ENCODE results near the gene FKBP1A.

FKBP1A gene

DNA sequence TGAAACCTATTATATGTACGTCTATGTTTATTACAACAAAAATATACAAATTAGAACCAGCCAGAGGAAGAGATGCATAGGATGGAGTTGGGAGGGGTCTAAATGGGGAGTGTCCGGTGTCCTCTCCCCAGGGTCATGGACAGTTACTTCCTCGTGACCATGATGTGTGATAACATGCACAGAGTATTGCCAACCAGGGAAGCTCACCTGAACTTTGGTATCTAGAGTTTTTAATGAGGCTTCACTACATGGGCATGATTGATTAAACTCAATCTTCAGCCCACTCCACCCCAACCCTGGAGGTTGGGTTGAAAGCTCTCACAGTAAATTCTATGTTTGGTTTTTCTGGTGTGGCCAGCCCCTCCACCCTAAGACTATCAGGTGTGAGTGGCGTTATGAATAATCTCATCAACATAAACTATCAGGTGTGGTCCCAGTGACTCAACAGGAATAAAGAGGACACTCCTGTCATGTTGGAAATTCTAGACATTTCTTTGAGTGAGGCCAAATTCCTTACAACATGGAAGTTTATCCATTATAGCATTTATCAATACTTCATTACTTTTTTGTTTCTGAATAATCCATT, 36.4 kb upstream of the FKBP1A start:
- Histone ChIP-seq H3K27ac (ENCODE audit: low read length) (no peak overlapping the region), H3K4me2 (ENCODE audit: low read length) (no peak overlapping the region), H4K20me1 (ENCODE audit: insufficient read depth, low read length) (no peaks in the 10 kb centered on the region), H3K9ac (ENCODE audit: low read length) (no peak overlapping the region), H3K9me3 (ENCODE audit: insufficient read depth, low read length) (no peaks in the 10 kb centered on the region), H2AFZ (ENCODE audit: low read depth, low read length) (no peak overlapping the region), H3K36me3 (replicated peaks; ENCODE audit: low read depth, low read length) (no peaks in the 10 kb centered on the region), H3K27me3 (ENCODE audit: low read depth, low read length) (no peaks in the 10 kb centered on the region), H3K79me2 (ENCODE audit: low read length) (no peaks in the 10 kb centered on the region), H3K4me1 (ENCODE audit: low read length) (no peaks in the 10 kb centered on the region), H3K4me3 (ENCODE audit: low read length) (no peak overlapping the region)
- no peak for TF ChIP-seq EZH2phosphoT487 (IDR thresholded peaks at IDR 0.05; ENCODE audit: low read depth)
- TF ChIP-seq, protein P1, sequence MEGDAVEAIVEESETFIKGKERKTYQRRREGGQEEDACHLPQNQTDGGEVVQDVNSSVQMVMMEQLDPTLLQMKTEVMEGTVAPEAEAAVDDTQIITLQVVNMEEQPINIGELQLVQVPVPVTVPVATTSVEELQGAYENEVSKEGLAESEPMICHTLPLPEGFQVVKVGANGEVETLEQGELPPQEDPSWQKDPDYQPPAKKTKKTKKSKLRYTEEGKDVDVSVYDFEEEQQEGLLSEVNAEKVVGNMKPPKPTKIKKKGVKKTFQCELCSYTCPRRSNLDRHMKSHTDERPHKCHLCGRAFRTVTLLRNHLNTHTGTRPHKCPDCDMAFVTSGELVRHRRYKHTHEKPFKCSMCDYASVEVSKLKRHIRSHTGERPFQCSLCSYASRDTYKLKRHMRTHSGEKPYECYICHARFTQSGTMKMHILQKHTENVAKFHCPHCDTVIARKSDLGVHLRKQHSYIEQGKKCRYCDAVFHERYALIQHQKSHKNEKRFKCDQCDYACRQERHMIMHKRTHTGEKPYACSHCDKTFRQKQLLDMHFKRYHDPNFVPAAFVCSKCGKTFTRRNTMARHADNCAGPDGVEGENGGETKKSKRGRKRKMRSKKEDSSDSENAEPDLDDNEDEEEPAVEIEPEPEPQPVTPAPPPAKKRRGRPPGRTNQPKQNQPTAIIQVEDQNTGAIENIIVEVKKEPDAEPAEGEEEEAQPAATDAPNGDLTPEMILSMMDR (IDR thresholded peaks at IDR 0.05; ENCODE audit: low read depth, low read length), result no peak

DNA sequence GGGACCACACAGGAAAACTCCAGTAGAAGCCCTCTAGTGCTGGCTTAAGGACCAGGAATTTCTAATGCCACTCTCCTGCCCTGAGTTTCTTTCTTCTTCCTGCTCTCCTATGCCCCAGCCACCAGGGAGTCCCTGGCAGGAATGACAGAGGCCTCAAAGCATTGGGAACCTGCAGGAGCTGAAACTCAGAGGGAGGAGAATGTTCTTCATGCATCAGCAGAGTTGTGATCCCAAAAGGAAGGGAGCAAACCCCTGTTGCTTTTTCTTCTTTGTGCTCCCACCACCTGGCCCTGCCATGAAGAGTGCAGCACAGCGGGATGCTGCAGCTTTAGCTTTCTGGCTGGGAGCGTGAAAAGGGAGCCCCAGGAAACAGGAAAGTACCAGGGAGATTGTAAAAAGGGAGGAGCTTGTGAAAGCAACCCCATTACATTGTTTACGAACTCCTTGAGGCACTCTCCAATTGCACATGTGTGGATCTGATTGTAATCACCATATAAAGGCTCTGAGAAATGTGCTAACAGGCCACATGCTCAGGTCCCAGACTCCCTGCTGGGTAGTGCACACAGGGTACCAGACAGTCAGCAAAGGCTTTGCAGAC, 34.7 kb upstream of the FKBP1A start:
- Histone ChIP-seq H3K4me1 (ENCODE audit: low read length) (no peaks in the 10 kb centered on the region), H3K4me3 (ENCODE audit: low read length) (no peak overlapping the region), H2AFZ (ENCODE audit: low read depth, low read length) (no peak overlapping the region), H3K27ac (ENCODE audit: low read length) (no peak overlapping the region), H3K79me2 (ENCODE audit: low read length) (no peaks in the 10 kb centered on the region), H3K27me3 (ENCODE audit: low read depth, low read length) (no peaks in the 10 kb centered on the region), H3K9me3 (ENCODE audit: insufficient read depth, low read length) (no peaks in the 10 kb centered on the region), H3K9ac (ENCODE audit: low read length) (no peak overlapping the region), H3K36me3 (replicated peaks; ENCODE audit: low read depth, low read length) (no peaks in the 10 kb centered on the region), H4K20me1 (ENCODE audit: insufficient read depth, low read length) (no peaks in the 10 kb centered on the region), H3K4me2 (ENCODE audit: low read length) (no peak overlapping the region)
- TF ChIP-seq, protein P1 (IDR thresholded peaks at IDR 0.05; ENCODE audit: low read depth, low read length), result no peak
- TF ChIP-seq EZH2phosphoT487 (IDR thresholded peaks at IDR 0.05; ENCODE audit: low read depth), result no peak

DNA sequence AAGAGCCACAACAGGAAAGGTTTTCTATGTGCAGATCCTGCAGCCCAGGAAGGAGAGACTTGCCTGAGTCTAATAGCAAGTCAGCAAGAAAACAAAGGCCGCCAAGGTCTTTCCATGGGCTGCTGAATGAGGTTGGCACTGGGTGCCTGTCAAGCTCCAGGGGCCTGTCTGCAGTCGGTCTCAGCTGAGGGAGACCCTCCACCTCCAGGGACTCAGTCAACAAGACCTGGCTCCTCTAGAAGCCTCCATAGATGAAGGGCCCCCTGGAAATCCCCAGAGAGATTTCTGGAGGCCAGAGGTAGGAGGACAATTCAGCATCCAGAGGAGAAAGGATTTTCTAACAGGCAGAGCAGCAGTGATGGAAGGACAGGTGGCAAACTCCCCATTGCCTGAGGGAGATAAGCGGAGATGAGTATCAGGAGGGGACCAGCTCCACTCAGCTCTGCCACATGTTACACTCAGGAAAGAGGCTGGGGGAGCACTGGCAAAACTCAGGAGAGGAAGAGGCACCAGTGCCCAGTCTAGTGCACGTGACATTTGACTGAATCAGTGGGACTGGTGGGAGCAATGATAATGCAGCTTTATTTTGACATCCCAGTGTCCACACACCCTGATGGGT, 33.5 kb upstream of the FKBP1A start:
- Histone ChIP-seq H3K4me2 (ENCODE audit: low read length) (no peak overlapping the region), H3K4me1 (ENCODE audit: low read length) (no peaks in the 10 kb centered on the region), H3K79me2 (ENCODE audit: low read length) (no peaks in the 10 kb centered on the region), H3K27ac (ENCODE audit: low read length) (no peak overlapping the region), H3K36me3 (replicated peaks; ENCODE audit: low read depth, low read length) (no peaks in the 10 kb centered on the region), H3K4me3 (ENCODE audit: low read length) (no peak overlapping the region), H3K9me3 (ENCODE audit: insufficient read depth, low read length) (no peaks in the 10 kb centered on the region), H4K20me1 (ENCODE audit: insufficient read depth, low read length) (no peaks in the 10 kb centered on the region), H2AFZ (ENCODE audit: low read depth, low read length) (no peak overlapping the region), H3K9ac (ENCODE audit: low read length) (no peak overlapping the region), H3K27me3 (ENCODE audit: low read depth, low read length) (0 out of 2 replicates have a peak, but pooled peaks cover under 1% of the 10 kb centered on the region)
- TF ChIP-seq, protein P1 (IDR thresholded peaks at IDR 0.05; ENCODE audit: low read depth, low read length), result no peak
- TF ChIP-seq EZH2phosphoT487 (IDR thresholded peaks at IDR 0.05; ENCODE audit: low read depth), result no peak

DNA sequence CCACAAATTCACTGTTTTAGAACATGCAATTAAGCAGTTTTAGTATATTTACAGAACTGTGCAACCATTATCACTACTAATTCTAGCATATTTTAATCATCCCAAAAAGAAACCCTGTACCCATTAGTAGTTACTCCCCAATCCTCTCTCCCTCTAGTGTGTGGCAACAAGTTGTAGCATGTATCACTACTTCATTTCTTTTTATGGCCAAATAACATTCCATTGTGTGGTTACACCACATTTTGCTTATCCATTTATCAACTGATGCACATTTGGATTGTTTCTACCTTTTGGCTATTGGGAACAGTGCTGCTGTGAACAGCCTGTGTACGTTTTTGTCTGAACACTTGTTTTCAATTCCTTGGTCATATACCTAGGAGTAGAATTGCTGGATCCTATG, 31.5 kb upstream of the FKBP1A start:
- Histone ChIP-seq H3K4me1 (ENCODE audit: low read length) (no peaks in the 10 kb centered on the region), H4K20me1 (ENCODE audit: insufficient read depth, low read length) (no peaks in the 10 kb centered on the region), H3K79me2 (ENCODE audit: low read length) (no peaks in the 10 kb centered on the region), H2AFZ (ENCODE audit: low read depth, low read length) (no peak overlapping the region), H3K9ac (ENCODE audit: low read length) (no peak overlapping the region), H3K27me3 (ENCODE audit: low read depth, low read length) (0 out of 2 replicates have a peak, but pooled peaks cover 2% of the 10 kb centered on the region), H3K27ac (ENCODE audit: low read length) (no peak overlapping the region), H3K4me2 (ENCODE audit: low read length) (no peak overlapping the region), H3K4me3 (ENCODE audit: low read length) (no peak overlapping the region), H3K9me3 (ENCODE audit: insufficient read depth, low read length) (peaks cover 3% of the 10 kb centered on the region; the same call in 1 of the 2 replicates), H3K36me3 (replicated peaks; ENCODE audit: low read depth, low read length) (no peaks in the 10 kb centered on the region)
- TF ChIP-seq EZH2phosphoT487 (IDR thresholded peaks at IDR 0.05; ENCODE audit: low read depth), result no peak

All from OCI-LY3 (cell line).